HCT116 (cell line): Measurements from ENCODE around the gene PCDH17. TPM values are rescaled to one million over a fixed set of nuclear protein-coding genes. Genes with fewer than 3 reads are reported as not detected.

Experiments
- ATF3 ChIP-seq: IDR thresholded peaks from 2 replicates; pipeline ENCODE4 v1.6.1; 2012
- CBX3 ChIP-seq: IDR thresholded peaks from 2 replicates; pipeline ENCODE4 v1.6.1; 2012; ENCODE audit warnings: low read depth
- CEBPB ChIP-seq: IDR thresholded peaks from 2 replicates; pipeline ENCODE4 v1.6.1; 2012; ENCODE audit warnings: low read depth
- ELF1 ChIP-seq: IDR thresholded peaks from 2 replicates; pipeline ENCODE4 v1.6.1; 2012; ENCODE audit warnings: low read depth, borderline replicate concordance
- POLR2AphosphoS5 ChIP-seq: IDR thresholded peaks from 2 replicates; pipeline ENCODE4 v1.6.1; 2011; ENCODE audit warnings: mild to moderate bottlenecking, low read depth, low read length, moderate library complexity
- RAD21 ChIP-seq: IDR thresholded peaks from 2 replicates; pipeline ENCODE4 v1.6.1; 2012; ENCODE audit warnings: low read depth, mild to moderate bottlenecking
- TCF7L2 ChIP-seq: IDR thresholded peaks from 2 replicates; pipeline ENCODE4 v1.7.0; 2011; ENCODE audit warnings: borderline replicate concordance, inconsistent platforms; ENCODE audit not compliant: insufficient read depth, insufficient read length; ENCODE audit errors: extremely low read depth
- YY1 ChIP-seq: IDR thresholded peaks from 2 replicates; pipeline ENCODE4 v1.6.1; 2011; ENCODE audit warnings: low read length, low read depth, moderate library complexity, mild to moderate bottlenecking; ENCODE audit not compliant: insufficient replicate concordance; ENCODE audit errors: extremely low read depth
- ZBTB33 ChIP-seq: IDR thresholded peaks from 2 replicates; pipeline ENCODE4 v1.6.1; 2011; ENCODE audit warnings: mild to moderate bottlenecking, low read length, moderate library complexity; ENCODE audit not compliant: insufficient replicate concordance; ENCODE audit errors: extremely low read depth
- ZFX ChIP-seq: fragments of 450-650 bp; IDR thresholded peaks from 2 replicates; pipeline ENCODE4 v1.6.1; 2017
- ZNF274 ChIP-seq: fragments of 200-500 bp; sonication (Bioruptor generic); IDR thresholded peaks from 2 replicates; pipeline ENCODE4 v1.6.1; 2014; ENCODE audit warnings: mild to moderate bottlenecking, low read depth, low read length, inconsistent platforms
- total RNA-seq: library from RNA; stranded (reverse); gene quantifications from one replicate; pipeline ENCODE4 v1.2.1, GENCODE V29; 2021; ENCODE audit not compliant: unreplicated experiment
- TF ChIP-seq, protein P1 (sequence below): IDR thresholded peaks from 2 replicates; pipeline ENCODE4 v1.6.1; 2012

Gene PCDH17
- total RNA-seq, 1 experiment from 2014 or later = 0.02 TPM

- TF ChIP-seq ZBTB33 (no peak), YY1 (no peak), RAD21 (no peak), TCF7L2 (no peak), CBX3 (no peak), ZNF274 (no peak), ATF3 (no peak), ELF1 (no peak), ZFX (no peak), CEBPB (no peak), POLR2AphosphoS5 (no peak)
- TF ChIP-seq, protein P1, sequence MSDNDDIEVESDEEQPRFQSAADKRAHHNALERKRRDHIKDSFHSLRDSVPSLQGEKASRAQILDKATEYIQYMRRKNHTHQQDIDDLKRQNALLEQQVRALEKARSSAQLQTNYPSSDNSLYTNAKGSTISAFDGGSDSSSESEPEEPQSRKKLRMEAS = no peak
Measured at GRCh38 chr13:57632276-57633140, 964 bp downstream of the PCDH17 start (continued).
